HepG2 (cell line): ENCODE results near the gene FPGS. TPM values are rescaled to one million over a fixed set of nuclear protein-coding genes. Genes with fewer than 3 reads are reported as not detected.

Experiments
- ARID2 ChIP-seq: sonication (generic); formaldehyde crosslinking; IDR thresholded peaks from 2 replicates; pipeline ENCODE4 v1.8.1; 2022; ENCODE audit warnings: mild to moderate bottlenecking, missing genetic modification reagents, borderline replicate concordance
- BORCS8-MEF2B ChIP-seq: sonication (generic); formaldehyde crosslinking; IDR thresholded peaks from 2 replicates; pipeline ENCODE4 v1.8.0; 2022; ENCODE audit warnings: mild to moderate bottlenecking, missing genetic modification reagents
- CTCF ChIP-seq: sonication (generic); formaldehyde crosslinking; IDR thresholded peaks from 2 replicates; pipeline ENCODE4 v1.5.0; 2020; ENCODE audit warnings: mild to moderate bottlenecking, missing genetic modification reagents, moderate library complexity
- DNMT1 ChIP-seq: sonication (generic); formaldehyde crosslinking; IDR thresholded peaks from 2 replicates; pipeline ENCODE4 v1.5.1; 2020; ENCODE audit warnings: mild to moderate bottlenecking, missing genetic modification reagents
- GMEB2 ChIP-seq: IDR thresholded peaks from 2 replicates; pipeline ENCODE4 v1.6.1; 2016; ENCODE audit warnings: missing biosample characterization, missing genetic modification reagents, low read depth
- HDAC1 ChIP-seq: sonication (generic); formaldehyde crosslinking; IDR thresholded peaks from 2 replicates; pipeline ENCODE4 v1.5.1; 2020; ENCODE audit warnings: mild to moderate bottlenecking, missing genetic modification reagents
- HIVEP1 ChIP-seq: sonication (generic); formaldehyde crosslinking; IDR thresholded peaks from 2 replicates; pipeline ENCODE4 v1.4.0; 2020; ENCODE audit warnings: mild to moderate bottlenecking, missing genetic modification reagents
- HNF1B ChIP-seq: sonication (generic); formaldehyde crosslinking; IDR thresholded peaks from 2 replicates; pipeline ENCODE4 v1.5.1; 2020; ENCODE audit warnings: mild to moderate bottlenecking, moderate library complexity, missing genetic modification reagents
- HOXA7 ChIP-seq: sonication (generic); formaldehyde crosslinking; IDR thresholded peaks from 2 replicates; pipeline ENCODE4 v1.8.1; 2022; ENCODE audit warnings: mild to moderate bottlenecking, missing genetic modification reagents, moderate library complexity
- ISX ChIP-seq: sonication (generic); formaldehyde crosslinking; conservative IDR thresholded peaks from 2 replicates; pipeline ENCODE4 v1.5.0; 2020; ENCODE audit warnings: missing genetic modification reagents
- PHF8 ChIP-seq: sonication (generic); formaldehyde crosslinking; IDR thresholded peaks from 2 replicates; pipeline ENCODE4 v1.5.0; 2020; ENCODE audit warnings: missing genetic modification reagents
- POGK ChIP-seq: sonication (generic); formaldehyde crosslinking; conservative IDR thresholded peaks from 2 replicates; pipeline ENCODE4 v1.8.0; 2022; ENCODE audit warnings: mild to moderate bottlenecking, moderate library complexity, missing genetic modification reagents
- SRSF4 ChIP-seq: fragments of 200-400 bp; formaldehyde crosslinking; IDR thresholded peaks from one replicate; pipeline ENCODE4 v1.6.1; 2018; ENCODE audit warnings: mild to moderate bottlenecking, low read depth, low read length, moderate library complexity; ENCODE audit not compliant: poor library complexity, severe bottlenecking
- TOPORS ChIP-seq: sonication (generic); formaldehyde crosslinking; IDR thresholded peaks from 2 replicates; pipeline ENCODE4 v1.8.0; 2023; ENCODE audit warnings: mild to moderate bottlenecking, missing genetic modification reagents
- ZFP91 ChIP-seq: sonication (generic); formaldehyde crosslinking; IDR thresholded peaks from 2 replicates; pipeline ENCODE4 v1.9.0; 2022; ENCODE audit warnings: missing genetic modification reagents, mild to moderate bottlenecking, borderline replicate concordance
- ZNF34 ChIP-seq: sonication (generic); formaldehyde crosslinking; IDR thresholded peaks from 2 replicates; pipeline ENCODE4 v1.4.0; 2020; ENCODE audit warnings: mild to moderate bottlenecking, missing genetic modification reagents, borderline replicate concordance
- ZNF484 ChIP-seq: sonication (generic); formaldehyde crosslinking; IDR thresholded peaks from 2 replicates; pipeline ENCODE4 v1.5.1; 2020; ENCODE audit warnings: mild to moderate bottlenecking, low read depth, missing genetic modification reagents, borderline replicate concordance
- ZNF543 ChIP-seq: sonication (generic); formaldehyde crosslinking; IDR thresholded peaks from 2 replicates; pipeline ENCODE4 v1.4.0; 2020; ENCODE audit warnings: mild to moderate bottlenecking, missing genetic modification reagents
- ZNF567 ChIP-seq: sonication (generic); formaldehyde crosslinking; IDR thresholded peaks from 2 replicates; pipeline ENCODE4 v1.8.1; 2023; ENCODE audit warnings: mild to moderate bottlenecking, missing genetic modification reagents, borderline replicate concordance
- polyA plus RNA-seq, 8 experiments: library from polyadenylated mRNA; depleted of rRNA in 3 of 8; stranded (reverse) in 7 of 8; unstranded in 1 of 8; fragments of >200 nt; fragmentation: Illumina TruSeq in 4 of 8; extraction: Trizol in 4 of 8; gene quantifications; 2 replicates each; pipeline versions ENCODE4 v1.2.1 to v1.2.3, GENCODE V29; 2011 to 2016; ENCODE audit warnings: low read depth in 4 of 8, missing spikeins in 1 of 8, mixed read lengths in 1 of 8; ENCODE audit not compliant: insufficient read depth in 1 of 8
- total RNA-seq, 5 experiments: library from RNA; depleted of rRNA; stranded (reverse); fragments of >200 nt; fragmentation: Illumina TruSeq; extraction: Trizol; gene quantifications; 2 replicates each; pipeline ENCODE4 v1.2.3, GENCODE V29; 2016; ENCODE audit warnings: low read depth in 1 of 5

Gene FPGS
- total and polyA plus RNA-seq, 2 of the 13 experiments (the other 11 are each of a cell fraction or from before 2014, with no cell fraction given): 35.6 to 36.8 TPM

- TF ChIP-seq HOXA7 (CRISPR knock-in tag) (no peak), ISX (CRISPR knock-in tag) (peak; percentile 75; the same call in 1 of the 2 replicates), ARID2 (CRISPR knock-in tag) (no peak), SRSF4 (no peak), HNF1B (CRISPR knock-in tag) (0 out of 2 replicates have a peak, but pooled peaks have one; percentile 17), HDAC1 (CRISPR knock-in tag) (peak; percentile 27; the same call in 1 of the 2 replicates), GMEB2 (CRISPR knock-in tag) (peak; percentile 44; the same call in 1 of the 2 replicates), TOPORS (CRISPR knock-in tag) (peak; percentile 38; the same call in 1 of the 2 replicates), ZNF484 (CRISPR knock-in tag) (no peak), ZNF543 (CRISPR knock-in tag) (0 out of 2 replicates have a peak, but pooled peaks have one; percentile 39), ZFP91 (CRISPR knock-in tag) (peak; percentile 56; the same call in 1 of the 2 replicates), HIVEP1 (peak; percentile 56; the same call in 1 of the 2 replicates), CTCF (peak; percentile 69), POGK (CRISPR knock-in tag) (0 out of 2 replicates have a peak, but pooled peaks have one; percentile 42), DNMT1 (CRISPR knock-in tag) (0 out of 2 replicates have a peak, but pooled peaks have one; percentile 46), BORCS8-MEF2B (0 out of 2 replicates have a peak, but pooled peaks have one; percentile 47), ZNF567 (CRISPR knock-in tag) (0 out of 2 replicates have a peak, but pooled peaks have one; percentile 72), ZNF34 (CRISPR knock-in tag) (no peak), PHF8 (CRISPR knock-in tag) (peak; percentile 79)
These were observed 16.5 kb upstream of the FPGS start, which contains the start of gene CDK9 (continued) for GRCh38 chr9:127785933-127786772.
